Measurements from ENCODE around the gene RASSF3. TPM values are rescaled to one million over a fixed set of nuclear protein-coding genes. Genes with fewer than 3 reads are reported as not detected.

RASSF3 gene
- total RNA-seq, 1 donor from 2014 or later = 43.5 TPM

GRCh38 chr12:64722835-64723234, 112.5 kb downstream of the RASSF3 start:
- H3K27me3 Mint-ChIP-seq (ENCODE audit: unreplicated experiment) = peaks cover 4% of the 10 kb centered on the region
- DNase-seq (ENCODE audit: low spot score) = no peak
- peaks cover 22% of the 10 kb centered on the region for H3K36me3 Mint-ChIP-seq (ENCODE audit: low read depth, unreplicated experiment)
- no peak for TF ChIP-seq CTCF (IDR thresholded peaks at IDR 0.05; ENCODE audit: unreplicated experiment)
- H3K4me1 Mint-ChIP-seq (ENCODE audit: unreplicated experiment) = no peaks in the 10 kb centered on the region
- H3K9me3 Mint-ChIP-seq (ENCODE audit: unreplicated experiment) = no peaks in the 10 kb centered on the region
- H3K27ac Mint-ChIP-seq (ENCODE audit: unreplicated experiment) = no peak overlapping the region
- no peak overlapping the region for H3K4me3 Mint-ChIP-seq (ENCODE audit: unreplicated experiment)

GRCh38 chr12:64723630-64724029, 113.3 kb downstream of the RASSF3 start:
- H3K9me3 Mint-ChIP-seq (ENCODE audit: unreplicated experiment) = no peaks in the 10 kb centered on the region
- H3K27me3 Mint-ChIP-seq (ENCODE audit: unreplicated experiment) = peaks cover 4% of the 10 kb centered on the region
- no peak for TF ChIP-seq CTCF (IDR thresholded peaks at IDR 0.05; ENCODE audit: unreplicated experiment)
- no peak overlapping the region for H3K27ac Mint-ChIP-seq (ENCODE audit: unreplicated experiment)
- no peaks in the 10 kb centered on the region for H3K4me1 Mint-ChIP-seq (ENCODE audit: unreplicated experiment)
- H3K36me3 Mint-ChIP-seq (ENCODE audit: low read depth, unreplicated experiment) = peaks cover 22% of the 10 kb centered on the region
- no peak for DNase-seq (ENCODE audit: low spot score)
- H3K4me3 Mint-ChIP-seq (ENCODE audit: unreplicated experiment) = no peak overlapping the region

- Mint-ChIP-seq H3K4me3 (ENCODE audit: unreplicated experiment) (no peak overlapping the region), H3K27ac (ENCODE audit: unreplicated experiment) (no peak overlapping the region), H3K4me1 (ENCODE audit: unreplicated experiment) (no peaks in the 10 kb centered on the region), H3K9me3 (ENCODE audit: unreplicated experiment) (no peaks in the 10 kb centered on the region), H3K36me3 (ENCODE audit: low read depth, unreplicated experiment) (peaks cover 22% of the 10 kb centered on the region), H3K27me3 (ENCODE audit: unreplicated experiment) (peaks cover 4% of the 10 kb centered on the region)
- TF ChIP-seq CTCF (IDR thresholded peaks at IDR 0.05; ENCODE audit: unreplicated experiment) = no peak
- no peak for DNase-seq (ENCODE audit: low spot score)
These were observed 114.0 kb downstream of the RASSF3 start for GRCh38 chr12:64724201-64724745.

- Mint-ChIP-seq H3K36me3 (ENCODE audit: low read depth, unreplicated experiment) (peaks cover 11% of the 10 kb centered on the region), H3K27me3 (ENCODE audit: unreplicated experiment) (no peaks in the 10 kb centered on the region), H3K9me3 (ENCODE audit: unreplicated experiment) (no peaks in the 10 kb centered on the region), H3K4me1 (ENCODE audit: unreplicated experiment) (peaks cover 10% of the 10 kb centered on the region), H3K4me3 (ENCODE audit: unreplicated experiment) (no peak overlapping the region), H3K27ac (ENCODE audit: unreplicated experiment) (peak overlapping the region; percentile 10)
- DNase-seq (ENCODE audit: low spot score) = no peak
- TF ChIP-seq CTCF (IDR thresholded peaks at IDR 0.05; ENCODE audit: unreplicated experiment) = no peak
These were observed 119.8 kb downstream of the RASSF3 start for GRCh38 chr12:64729909-64730587.

GRCh38 chr12:64730588-64730969, 120.3 kb downstream of the RASSF3 start:
- Mint-ChIP-seq H3K27ac (ENCODE audit: unreplicated experiment) (no peak overlapping the region), H3K36me3 (ENCODE audit: low read depth, unreplicated experiment) (peaks cover 11% of the 10 kb centered on the region), H3K4me1 (ENCODE audit: unreplicated experiment) (peaks cover 10% of the 10 kb centered on the region), H3K27me3 (ENCODE audit: unreplicated experiment) (no peaks in the 10 kb centered on the region), H3K4me3 (ENCODE audit: unreplicated experiment) (no peak overlapping the region), H3K9me3 (ENCODE audit: unreplicated experiment) (no peaks in the 10 kb centered on the region)
- DNase-seq (ENCODE audit: low spot score) = no peak
- no peak for TF ChIP-seq CTCF (IDR thresholded peaks at IDR 0.05; ENCODE audit: unreplicated experiment)
